ENCODE results near the gene FBXO17.
"Not testable (repeated sequence)": the region's sequence is repeated elsewhere in the genome, so short reads cannot be mapped to it uniquely, and the experiment has no call there.

The FBXO17 gene

DNA sequence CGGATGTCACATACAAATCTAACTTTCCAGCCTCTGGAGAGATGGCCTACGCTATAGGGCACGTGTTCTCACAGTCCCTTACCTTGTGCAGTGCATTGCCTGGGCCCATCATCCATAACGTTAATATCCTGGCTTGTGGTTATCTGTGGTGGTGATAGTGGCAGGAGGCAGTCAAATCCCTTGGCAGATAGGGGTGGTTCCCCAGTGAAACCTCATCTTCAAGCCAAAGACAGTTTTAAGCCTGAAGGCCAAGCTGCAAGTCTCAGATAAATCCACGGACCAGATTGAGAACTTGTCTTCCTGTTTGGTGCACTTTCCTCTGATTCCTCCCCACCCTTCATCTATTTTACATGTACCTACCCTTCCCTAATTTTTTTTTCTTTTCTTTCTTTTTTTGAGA is 4.3 kb upstream of the FBXO17 start:
- DNase-seq (ENCODE audit: low spot score) = no peak

DNA sequence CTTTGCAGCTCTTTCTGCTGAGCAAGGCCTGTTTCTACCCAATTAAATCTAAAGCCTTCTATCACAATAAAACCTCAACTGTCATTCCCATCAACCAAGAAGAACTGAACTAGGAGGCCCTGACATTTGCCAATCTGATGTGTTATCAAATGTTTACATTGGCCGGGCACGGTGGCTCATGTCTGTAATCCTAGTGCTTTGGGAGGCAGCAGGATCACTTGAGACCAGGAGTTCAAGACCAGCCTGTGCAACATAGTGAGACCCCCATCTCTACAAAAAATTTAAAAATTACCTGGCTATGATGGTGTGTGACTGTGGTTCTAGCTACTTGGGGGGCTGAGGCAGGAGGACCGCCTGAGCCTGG is 2.8 kb upstream of the FBXO17 start:
- no peak for DNase-seq (ENCODE audit: low spot score)

DNA sequence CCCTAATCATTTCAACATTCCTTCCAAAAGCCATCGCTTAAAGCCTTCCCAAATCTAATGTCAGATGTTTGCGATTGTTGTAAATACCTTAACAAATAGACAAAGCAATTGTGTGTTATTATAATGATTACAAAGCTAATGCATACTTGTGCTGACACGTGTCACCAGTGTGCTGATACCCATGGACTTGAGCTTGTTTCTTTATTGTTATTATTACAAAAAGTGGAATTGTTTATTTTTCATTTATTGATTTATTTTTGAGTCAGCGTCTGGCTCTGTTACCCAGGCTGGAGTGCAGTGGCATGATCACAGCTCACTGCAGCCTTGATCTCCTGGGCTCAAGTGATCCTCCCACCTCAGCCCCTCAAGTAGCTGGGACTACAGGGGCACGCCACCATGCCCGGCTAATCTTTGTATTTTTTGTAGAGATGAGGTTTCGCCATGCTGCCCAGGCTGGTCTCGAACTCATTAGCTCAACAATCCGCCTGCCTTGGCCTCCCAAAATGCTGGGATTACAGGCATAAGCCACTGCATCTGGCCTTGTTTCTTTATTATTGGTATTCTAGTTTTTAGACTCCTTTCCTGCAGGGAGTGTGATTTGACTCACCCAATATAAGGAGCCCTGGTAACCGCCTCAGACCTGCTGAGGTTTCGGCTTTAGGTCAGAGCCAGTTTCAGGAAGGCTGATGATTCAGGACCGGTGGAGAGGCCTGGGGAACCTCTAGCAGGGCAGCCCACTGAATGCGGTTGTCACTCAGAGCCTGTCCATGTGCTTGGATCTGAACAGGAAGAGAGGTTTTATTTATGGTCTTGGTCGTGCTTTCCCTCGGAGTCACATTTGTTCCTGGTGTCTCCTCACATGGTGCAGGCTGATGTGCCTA is 2.1 kb upstream of the FBXO17 start:
- no peak for DNase-seq (ENCODE audit: low spot score)

DNA sequence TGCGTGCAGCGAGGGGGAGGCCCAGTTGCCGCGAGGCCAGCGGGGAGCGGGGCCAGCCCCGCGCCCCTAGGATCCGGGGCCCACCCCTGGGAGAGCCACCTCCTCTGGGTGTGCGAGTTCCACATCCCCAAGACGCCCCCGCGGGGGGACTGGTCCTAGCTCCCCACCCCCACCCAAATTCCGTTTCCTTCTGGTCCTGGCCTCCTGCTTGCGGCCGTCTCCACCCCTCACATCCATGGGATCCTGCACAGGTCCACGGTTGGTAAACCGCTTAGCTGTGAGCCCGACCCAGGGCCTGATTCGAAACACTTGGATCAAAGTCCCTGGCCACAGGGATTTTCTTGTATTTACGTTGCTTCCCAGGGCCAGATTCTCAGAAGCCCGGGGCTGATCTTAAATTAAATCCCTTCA is 324 bp upstream of the FBXO17 start:
- DNase-seq (ENCODE audit: low spot score) = no peak

DNA sequence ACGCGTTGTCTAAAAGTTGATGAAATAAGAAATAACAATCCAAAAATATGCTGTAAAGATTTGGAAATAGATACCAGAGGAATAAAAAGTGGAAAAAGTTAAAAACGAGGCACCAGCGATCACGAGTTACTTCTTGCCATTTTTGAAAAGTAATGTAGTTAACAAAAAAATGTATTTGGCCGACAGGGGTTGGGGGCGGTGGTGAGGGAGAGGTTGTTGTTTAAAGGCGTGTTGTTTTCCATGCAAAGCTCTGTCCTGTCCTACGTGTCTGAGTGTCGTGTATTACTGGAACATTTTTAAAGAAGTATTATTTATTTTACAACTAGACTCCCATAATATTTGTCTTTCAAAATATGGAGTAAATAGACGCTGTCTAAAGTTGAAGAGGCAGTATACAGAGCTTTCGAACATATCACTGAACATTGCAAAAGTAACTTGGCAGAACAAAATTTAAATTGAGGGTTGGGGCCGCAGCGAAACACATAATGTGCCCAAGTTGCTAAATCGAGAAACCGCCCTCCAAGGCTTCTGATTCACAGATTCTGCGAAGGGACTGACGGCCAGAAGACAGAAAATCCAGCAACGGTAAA is 823 bp downstream of the FBXO17 start:
- DNase-seq (ENCODE audit: low spot score) = no peak

DNA sequence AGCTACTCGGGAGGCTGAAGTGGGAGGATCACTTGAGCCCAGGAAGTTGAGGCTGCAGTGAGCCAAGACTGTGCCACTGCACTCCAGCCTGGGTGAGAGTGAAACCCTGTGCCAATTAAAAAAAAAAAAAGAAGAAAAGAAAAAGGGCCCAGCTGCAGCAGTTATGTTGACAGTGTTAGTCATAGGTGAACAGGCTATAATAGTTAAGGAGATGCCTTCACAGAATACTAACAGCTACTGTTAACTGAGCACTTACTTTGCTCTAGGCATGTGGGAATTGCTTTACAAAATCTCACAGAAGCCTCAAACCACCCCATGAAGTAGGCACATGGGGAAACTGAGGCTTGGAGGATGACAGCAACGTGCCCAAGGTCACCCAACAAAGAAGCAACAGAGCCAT is 3.9 kb downstream of the FBXO17 start:
- no peak for DNase-seq (ENCODE audit: low spot score)

DNA sequence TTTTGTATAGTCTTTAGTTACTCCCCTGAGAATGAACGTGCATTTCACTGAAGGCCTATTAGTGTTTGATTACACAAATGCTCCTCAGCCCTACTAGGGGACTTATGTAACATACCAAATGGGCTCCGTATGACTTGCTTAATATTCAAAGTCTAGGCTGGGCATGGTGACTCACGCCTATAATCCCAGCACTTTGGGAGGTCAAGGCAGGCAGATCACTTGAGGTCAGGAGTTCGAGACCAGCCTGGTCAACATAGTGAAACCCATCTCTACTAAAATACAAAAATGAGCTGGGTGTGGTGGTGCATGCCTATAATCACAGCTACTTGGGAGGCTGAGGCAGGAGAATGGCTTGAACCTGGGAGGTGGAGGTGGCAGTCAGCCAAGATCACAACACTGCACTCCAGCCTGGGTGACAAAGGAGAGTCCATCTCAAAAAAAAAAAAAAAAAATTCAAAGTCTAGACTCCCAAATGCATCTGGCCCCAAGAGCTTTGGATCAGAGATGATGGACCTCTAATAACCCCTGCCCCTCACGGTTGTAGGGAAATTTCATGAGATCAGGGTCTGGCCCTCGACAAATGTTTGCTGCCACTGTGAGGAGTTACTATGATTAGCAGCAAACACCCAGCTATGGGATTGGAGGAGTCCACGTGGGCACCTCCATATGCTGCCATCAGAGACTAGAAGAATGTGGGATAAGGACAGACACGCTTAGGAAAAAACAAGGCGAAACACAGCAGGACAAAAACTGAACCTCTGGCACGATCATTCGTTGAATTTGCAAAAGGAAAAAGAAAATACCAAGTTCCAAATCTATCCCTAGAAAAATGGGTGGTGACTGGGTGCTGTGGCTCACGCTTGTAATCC is 4.6 kb downstream of the FBXO17 start:
- DNase-seq (ENCODE audit: low spot score) = no peak

DNA sequence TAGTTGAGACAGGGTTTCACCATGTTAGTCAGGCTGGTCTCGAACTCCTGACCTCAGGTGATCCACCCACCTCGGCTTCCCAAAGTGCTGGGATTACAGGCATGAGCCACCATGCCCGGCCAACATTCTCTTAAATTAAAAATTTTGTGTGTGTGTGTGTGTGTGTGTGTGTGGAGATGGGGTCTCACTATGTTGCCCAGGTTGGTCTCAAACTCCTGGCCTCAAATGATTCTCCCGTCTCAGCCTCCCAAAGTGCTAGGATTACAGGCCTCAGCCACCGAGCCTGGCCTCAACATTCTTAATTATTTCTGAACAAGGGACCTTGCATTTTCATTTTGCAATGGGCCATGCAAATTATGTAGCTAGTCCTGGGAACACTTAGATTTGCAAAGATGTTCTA is 9.4 kb downstream of the FBXO17 start:
- DNase-seq (ENCODE audit: low spot score) = not testable (repeated sequence)

DNA sequence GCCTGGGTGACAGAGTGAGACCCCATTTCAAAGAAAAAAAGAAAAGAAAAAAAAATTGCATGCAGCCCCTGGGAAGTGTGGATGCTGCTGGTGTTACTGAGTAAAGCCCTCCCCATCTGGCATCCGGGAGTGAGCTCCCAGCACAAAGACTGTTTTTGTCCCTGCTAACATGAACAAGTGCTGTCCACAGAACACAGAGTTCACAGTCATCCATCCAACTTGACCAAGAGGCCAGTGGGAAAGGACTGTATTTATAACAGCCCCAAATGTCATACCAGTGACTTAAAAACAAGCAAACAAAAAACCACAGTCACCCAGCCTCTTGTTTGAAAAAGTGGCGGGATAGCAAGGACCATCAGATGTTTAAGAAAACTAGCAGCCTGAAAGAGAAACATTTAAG is 10.8 kb downstream of the FBXO17 start:
- no peak for DNase-seq (ENCODE audit: low spot score)

DNA sequence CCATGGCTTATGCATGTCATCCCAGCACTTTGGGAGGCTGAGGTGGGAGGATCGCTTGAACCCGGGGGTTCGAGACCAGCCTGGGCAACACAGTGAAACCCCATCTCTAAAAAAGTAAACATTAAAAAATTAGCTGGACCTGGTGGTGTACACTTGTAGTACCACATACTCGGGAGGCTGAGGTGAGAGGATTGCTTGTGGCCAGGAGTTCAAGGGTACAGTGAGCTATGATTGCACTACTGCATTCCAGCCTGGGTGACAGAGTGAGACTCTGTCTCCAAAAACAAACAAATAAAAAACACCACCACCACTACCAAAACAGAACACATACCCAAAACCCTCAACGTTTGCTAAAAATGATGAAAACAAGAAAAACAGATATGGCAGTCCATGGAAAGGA is 15.9 kb downstream of the FBXO17 start:
- no peak for DNase-seq (ENCODE audit: low spot score)

DNA sequence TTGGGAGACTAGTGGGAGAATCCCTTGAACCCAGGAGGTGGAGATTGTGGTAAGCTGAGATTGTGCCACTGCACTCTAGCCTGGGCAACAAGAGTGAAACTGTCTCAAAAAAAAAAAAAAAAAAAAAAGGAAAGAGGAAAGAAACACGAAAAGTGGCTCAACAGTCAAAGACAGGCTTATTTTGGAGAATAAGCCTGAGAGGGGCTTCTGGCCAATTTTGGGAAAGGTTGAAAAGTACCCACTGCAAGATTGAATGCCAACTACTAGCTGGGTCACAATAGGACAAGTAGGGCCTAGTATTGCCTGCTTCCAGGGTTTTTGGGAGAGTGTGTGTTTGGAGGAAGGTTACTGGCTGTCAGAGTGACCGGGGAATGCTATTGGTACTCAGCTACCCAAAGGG is 17.2 kb downstream of the FBXO17 start:
- DNase-seq (ENCODE audit: low spot score) = no peak

DNA sequence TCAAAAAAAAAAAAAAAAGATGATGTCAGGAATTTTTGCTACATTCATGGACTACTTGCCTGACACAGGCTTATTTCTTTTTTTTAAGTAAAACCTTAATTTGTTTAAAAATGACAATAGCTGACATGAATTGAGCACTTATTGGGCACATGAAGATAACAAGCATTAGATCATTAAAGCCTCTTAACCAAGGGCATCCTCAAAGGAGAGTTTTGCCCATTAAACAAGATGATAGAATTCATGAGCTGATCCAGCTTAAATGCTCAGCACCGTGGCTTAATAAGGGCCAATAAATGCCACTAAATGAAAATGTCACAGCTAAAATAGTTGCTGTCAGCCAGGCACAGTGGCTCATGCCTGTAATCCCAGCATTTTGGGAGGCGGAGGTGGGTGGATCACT is 19.3 kb downstream of the FBXO17 start:
- DNase-seq (ENCODE audit: low spot score) = no peak

DNA sequence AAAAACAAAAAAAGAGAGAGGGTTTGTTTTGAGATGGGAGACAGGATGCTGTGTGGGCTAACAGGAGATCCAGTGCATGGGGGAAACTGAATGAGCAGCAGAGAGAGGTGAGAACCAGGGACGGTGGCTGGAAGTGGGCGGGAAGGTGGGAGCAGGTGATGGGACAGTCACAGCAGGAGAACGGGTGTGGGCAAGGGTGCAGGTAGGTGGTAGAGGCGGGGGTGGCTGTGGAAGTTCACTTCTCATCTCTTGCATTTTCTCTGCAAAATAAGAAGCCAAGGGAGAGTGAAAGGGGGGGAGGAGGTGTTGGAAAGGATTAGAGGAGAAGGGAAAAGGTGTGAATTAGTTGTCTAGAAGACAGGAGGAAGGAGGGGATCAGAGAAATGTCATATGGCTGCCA is 21.9 kb downstream of the FBXO17 start:
- DNase-seq (ENCODE audit: low spot score) = no peak

DNA sequence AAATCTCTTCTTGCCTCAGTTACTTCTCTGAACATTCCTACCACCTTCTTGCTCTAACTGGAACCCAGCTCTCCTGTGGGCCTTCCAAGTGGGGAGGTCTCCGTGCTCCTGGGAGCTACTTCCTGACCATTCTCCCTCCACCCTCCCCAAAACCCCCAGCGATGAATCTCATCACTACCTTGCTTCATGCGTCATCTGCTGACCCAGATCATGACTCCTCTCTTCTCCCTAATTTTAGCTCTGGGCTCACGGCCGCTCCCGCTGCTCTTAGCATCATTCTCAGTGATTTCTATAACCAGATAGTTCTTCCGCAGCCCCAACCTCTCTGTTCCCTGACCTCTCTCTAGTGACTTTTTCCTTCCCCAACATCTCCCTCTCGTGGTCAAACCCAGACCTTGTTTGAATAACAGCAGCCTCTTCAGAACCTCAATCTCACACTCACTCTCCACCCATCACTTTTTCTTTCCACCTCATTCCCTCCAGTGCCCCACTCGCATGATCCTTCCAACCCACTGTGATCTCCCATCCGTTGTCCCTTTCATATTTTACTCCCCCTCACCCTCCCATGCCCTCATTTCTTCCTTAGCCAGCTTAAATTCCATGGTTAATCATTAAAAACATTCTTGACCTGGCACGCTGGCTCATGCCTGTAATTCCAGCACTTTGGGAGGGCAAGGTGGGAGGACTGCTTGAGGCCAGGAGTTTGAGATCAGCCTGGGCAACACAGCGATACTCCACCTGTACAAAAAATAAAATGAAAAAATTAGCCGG is 23.0 kb downstream of the FBXO17 start:
- peak; percentile 43 for DNase-seq (ENCODE audit: low spot score)

DNA sequence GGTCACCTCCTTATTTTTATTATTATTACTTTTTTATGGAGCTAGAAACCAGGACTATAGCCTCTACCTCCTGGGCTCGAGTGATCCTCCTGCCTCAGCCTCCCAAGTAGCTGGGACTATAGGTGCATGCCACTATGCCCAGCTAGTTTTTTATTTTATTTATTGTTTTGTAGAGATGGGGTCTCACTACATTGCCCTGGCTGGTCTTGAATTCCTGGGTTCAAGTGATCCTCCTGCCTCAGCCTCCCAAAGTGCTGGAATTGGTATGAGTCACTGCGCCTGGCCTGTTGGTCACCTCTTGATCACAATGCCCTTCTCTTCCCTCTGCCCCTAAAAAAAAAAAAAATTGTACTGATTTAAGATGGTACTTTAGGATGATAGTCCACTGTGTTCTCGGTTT is 24.4 kb downstream of the FBXO17 start:
- no peak for DNase-seq (ENCODE audit: low spot score)

DNA sequence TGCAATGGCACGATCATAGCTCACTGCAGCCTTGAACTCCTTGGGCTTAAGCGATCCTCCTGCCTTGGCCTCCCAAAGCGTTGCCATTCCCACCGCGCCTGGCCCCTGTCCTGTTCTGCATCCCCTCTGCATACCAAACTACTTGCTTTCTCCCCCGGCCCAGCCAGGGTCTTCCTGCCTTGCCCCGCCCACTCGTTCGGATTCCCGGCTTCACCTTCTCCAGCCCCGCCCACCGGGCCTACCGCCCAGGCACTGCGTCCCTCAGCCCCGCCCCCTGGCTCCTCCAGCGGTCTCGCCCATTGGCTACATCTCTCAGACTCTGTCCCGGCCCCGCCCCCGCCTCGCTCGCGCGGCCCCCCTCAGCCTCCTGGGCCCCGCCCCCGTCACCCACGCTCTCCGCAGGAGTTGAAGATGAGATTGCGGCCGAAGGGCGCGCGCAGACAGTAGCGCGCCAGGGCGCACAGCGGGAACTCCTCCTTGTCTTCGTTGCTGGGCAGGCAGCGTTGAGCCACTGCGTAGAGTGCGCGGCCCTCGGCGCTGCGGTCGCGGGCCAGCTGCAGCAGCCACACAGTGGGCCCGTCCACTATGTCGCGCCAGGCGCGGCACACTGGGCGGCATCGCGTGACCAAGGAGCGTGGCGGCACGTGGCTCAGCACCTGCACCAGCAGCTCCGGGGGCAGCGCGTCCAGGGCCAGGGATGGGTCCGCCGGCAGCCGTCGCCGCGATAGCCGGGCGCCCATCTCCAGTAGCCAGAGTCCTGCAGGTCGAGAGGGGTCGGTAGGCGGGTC is 25.8 kb downstream of the FBXO17 start:
- DNase-seq (ENCODE audit: low spot score) = peak; percentile 77

DNA sequence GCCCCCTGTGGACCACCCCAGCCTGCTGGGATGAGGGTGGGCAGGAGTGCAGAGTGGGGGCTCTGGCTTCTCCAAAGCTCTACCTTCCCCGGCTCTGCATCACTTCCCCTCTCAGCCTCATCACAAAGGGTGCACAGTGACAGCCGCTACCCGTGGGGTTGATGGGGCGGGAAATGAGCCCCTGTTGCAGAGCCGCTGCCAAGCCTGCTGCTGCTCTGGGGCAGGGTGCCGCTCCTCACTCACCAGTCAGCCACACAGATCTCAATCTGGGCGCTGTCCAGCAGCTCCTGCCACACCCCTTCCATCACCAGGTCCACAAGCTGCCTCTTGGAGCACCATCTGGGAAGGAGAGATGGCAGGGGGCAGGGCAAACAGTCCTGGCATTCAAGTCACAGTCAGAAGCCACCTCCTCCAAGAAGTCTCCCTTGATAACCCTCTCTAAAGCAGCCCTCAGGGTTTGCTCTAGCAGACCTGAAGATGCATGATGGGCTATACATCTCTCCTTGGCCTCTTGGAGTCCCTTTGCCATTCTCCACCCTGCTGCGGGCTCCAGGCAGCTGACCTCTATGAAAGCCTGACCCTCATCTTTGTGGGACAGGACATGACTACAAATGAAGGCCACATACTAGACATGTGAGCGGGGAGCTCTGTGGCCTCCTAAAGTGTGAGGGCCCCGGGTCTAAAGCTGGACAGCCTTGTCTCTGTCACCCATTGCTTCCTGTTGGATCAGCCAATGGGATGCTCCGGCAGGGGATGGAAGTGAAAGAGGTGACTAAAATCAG is 29.1 kb downstream of the FBXO17 start:
- no peak for DNase-seq (ENCODE audit: low spot score)

DNA sequence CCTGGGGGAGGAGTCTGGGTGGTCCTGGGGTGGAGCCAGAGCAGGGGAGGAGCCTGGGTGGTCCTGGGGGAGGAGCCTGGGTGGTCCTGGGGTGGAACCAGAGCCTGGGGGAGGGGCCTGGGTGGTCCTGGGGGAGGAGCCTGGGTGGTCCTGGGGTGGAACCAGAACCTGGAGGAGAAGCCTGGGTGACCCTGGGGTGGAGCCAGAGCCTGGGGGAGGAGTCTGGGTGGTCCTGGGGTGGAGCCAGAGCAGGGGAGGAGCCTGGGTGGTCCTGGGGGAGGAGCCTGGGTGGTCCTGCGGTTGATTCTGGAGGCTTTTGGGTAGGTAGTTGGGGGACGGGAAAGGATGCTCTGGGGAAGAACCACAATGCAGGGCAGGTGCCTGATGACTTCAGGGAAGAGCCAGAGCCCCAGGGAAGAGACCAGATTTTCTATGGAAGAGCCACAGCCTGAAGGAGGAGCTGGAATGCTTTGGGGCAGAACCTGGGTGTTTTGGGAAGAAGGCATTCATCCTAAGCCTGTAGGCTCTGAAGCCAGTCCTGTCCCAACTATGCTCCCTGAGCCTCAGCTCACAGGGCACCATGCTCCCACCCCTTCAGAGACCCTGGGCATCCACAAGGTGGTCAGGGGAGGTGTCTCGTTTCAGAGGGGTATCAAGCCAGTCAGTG is 29.8 kb downstream of the FBXO17 start:
- no peak for DNase-seq (ENCODE audit: low spot score)

DNA sequence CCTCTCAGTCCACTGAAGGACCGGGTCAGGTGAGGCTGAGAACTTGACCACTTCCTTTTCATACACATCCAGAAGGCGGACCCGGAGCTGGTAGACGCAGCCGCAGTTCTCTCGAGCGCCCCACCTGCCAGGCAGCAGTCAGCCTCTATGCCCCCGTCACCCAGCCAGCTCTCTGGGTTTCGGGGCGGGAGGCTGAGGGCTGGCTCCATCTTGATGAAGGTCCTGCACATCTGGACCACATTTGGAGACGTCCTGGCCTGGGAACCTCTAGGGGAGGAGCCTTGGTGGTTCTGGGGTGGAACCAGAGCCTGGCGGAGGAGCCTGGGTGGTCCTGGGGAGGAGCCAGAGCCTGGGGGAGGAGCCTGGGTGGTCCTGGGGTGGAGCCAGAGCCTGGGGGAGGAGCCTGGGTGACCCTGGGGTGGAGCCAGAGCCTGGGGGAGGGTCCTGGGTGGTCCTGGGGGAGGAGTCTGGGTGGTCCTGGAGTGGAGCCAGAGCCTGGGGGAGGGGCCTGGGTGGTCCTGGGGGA is 30.5 kb downstream of the FBXO17 start:
- DNase-seq (ENCODE audit: low spot score) = no peak
